GM12878 (cell line): ENCODE measurements around the gene RCVRN. TPM values are rescaled to one million over a fixed set of nuclear protein-coding genes. Genes with fewer than 3 reads are reported as not detected.

Experiments used
- ATAC-seq: fragments of 200-7000 bp; cut with Tn5 transposase; 3 replicates; pipeline ENCODE4 v1.9.1; 2020; ENCODE audit warnings: mild to moderate bottlenecking, moderate library complexity
- BruUV-seq: library from RNA; stranded (reverse); fragments of 400-500 nt; replicated peaks from 2 replicates; lab custom pipeline; 2021; lab: Mats Ljungman, UMichigan
- CTCF ChIA-PET: fragments of 300-600 bp; sonication (Branson Sonifier 250); formaldehyde crosslinking; extraction: SDS; loops from one replicate; lab custom pipeline; 2021; ENCODE audit warnings: inconsistent platforms; lab: Yijun Ruan, JAX
- POLR2A ChIA-PET: fragments of 350-600 bp; formaldehyde crosslinking; extraction: SDS; loops from one replicate; lab custom pipeline; 2021; ENCODE audit warnings: inconsistent platforms; lab: Charles Lee
- RAD21 ChIA-PET: fragments of 300-600 bp; sonication (Branson Sonifier 250); formaldehyde crosslinking; loops from one replicate; lab custom pipeline; 2023; ENCODE audit warnings: antibody characterized with exemption; ENCODE audit not compliant: unreplicated experiment; lab: Charles Lee
- SMC1A ChIA-PET: fragments of 300-600 bp; sonication (Branson Sonifier 250); formaldehyde crosslinking; loops from one replicate; lab custom pipeline; 2023; ENCODE audit not compliant: unreplicated experiment, uncharacterized antibody; lab: Charles Lee
- DNase-seq: peaks from one replicate; pipeline ENCODE4 v3.0.0-alpha.2; 2011; ENCODE audit warnings: low read depth, low spot score
- FAIRE-seq: peaks from 3 replicates; lab custom pipeline; 2011; peaks lifted over from hg19 to GRCh38; lab: Jason Lieb, UNC
- H2AFZ ChIP-seq: 2 replicates; pipeline ENCODE4 v1.6.0; 2011; ENCODE audit warnings: low read depth, low read length, control low read depth; ENCODE audit not compliant: control insufficient read depth
- H3K27ac ChIP-seq: 2 replicates; pipeline ENCODE4 v1.5.1; 2011; ENCODE audit warnings: control low read depth; ENCODE audit not compliant: control insufficient read depth, insufficient read depth
- H3K27me3 ChIP-seq, 2 experiments: replicated peaks in 1 of 2; 2 replicates each; pipeline versions ENCODE4 v1.6.0 to v1.6.1; 2011; ENCODE audit warnings: low read length in 1 of 2; ENCODE audit not compliant: control insufficient read depth in 2 of 2, insufficient read depth in 2 of 2
- H3K36me3 ChIP-seq, 2 experiments: 2 replicates each; pipeline ENCODE4 v1.5.1; 2011; ENCODE audit warnings: low read length in 1 of 2; ENCODE audit not compliant: control insufficient read depth in 2 of 2, insufficient read depth in 2 of 2
- H3K4me1 ChIP-seq: 2 replicates; pipeline ENCODE4 v1.6.1; 2011; ENCODE audit warnings: mild to moderate bottlenecking, low read length, moderate library complexity, mixed read lengths; ENCODE audit not compliant: control insufficient read depth, insufficient read depth
- H3K4me2 ChIP-seq: 2 replicates; pipeline ENCODE4 v1.6.0; 2011; ENCODE audit warnings: control low read depth; ENCODE audit not compliant: control insufficient read depth, insufficient read depth
- H3K4me3 ChIP-seq: fragments of 200-600 bp; sonication (generic); 2 replicates; pipeline ENCODE4 v1.5.1; 2016
- H3K79me2 ChIP-seq: 2 replicates; pipeline ENCODE4 v1.6.0; 2011; ENCODE audit warnings: low read length; ENCODE audit not compliant: control insufficient read depth, insufficient read depth
- H3K9ac ChIP-seq: 2 replicates; pipeline ENCODE4 v1.8.0; 2011; ENCODE audit warnings: low read length, control low read depth, mixed read lengths; ENCODE audit not compliant: control insufficient read depth, insufficient read depth
- H3K9me3 ChIP-seq: replicated peaks from 3 replicates; pipeline ENCODE4 v1.5.1; 2011; ENCODE audit warnings: mild to moderate bottlenecking, low read length; ENCODE audit not compliant: control insufficient read depth, insufficient read depth
- H4K20me1 ChIP-seq: 2 replicates; pipeline ENCODE4 v1.6.0; 2011; ENCODE audit not compliant: control insufficient read depth, insufficient read depth
- CHD4 ChIP-seq: fragments of 200-600 bp; sonication (generic); IDR thresholded peaks from 2 replicates; pipeline ENCODE4 v1.6.1; 2016; ENCODE audit warnings: mild to moderate bottlenecking
- FOS ChIP-seq: IDR thresholded peaks from 3 replicates; pipeline ENCODE4 v1.6.1; 2011; ENCODE audit warnings: borderline replicate concordance; ENCODE audit not compliant: insufficient read length; ENCODE audit errors: extremely low read depth
- HDAC2 ChIP-seq: fragments of 200-600 bp; sonication (generic); IDR thresholded peaks from 2 replicates; pipeline ENCODE4 v1.6.1; 2017
- PAX8 ChIP-seq: fragments of 450-650 bp; IDR thresholded peaks from 2 replicates; pipeline ENCODE4 v1.6.1; 2017; ENCODE audit warnings: mild to moderate bottlenecking, moderate library complexity
- YBX1 ChIP-seq: fragments of 450-650 bp; IDR thresholded peaks from 2 replicates; pipeline ENCODE4 v1.6.1; 2016; ENCODE audit warnings: antibody characterized with exemption
- YY1 ChIP-seq: IDR thresholded peaks from 2 replicates; pipeline ENCODE4 v1.6.1; 2011; ENCODE audit warnings: low read depth, mild to moderate bottlenecking, low read length
- ZNF24 ChIP-seq: fragments of 450-650 bp; IDR thresholded peaks from 2 replicates; pipeline ENCODE4 v1.6.1; 2017; ENCODE audit warnings: antibody characterized with exemption, mild to moderate bottlenecking
- ZSCAN29 ChIP-seq: fragments of 450-650 bp; IDR thresholded peaks from 2 replicates; pipeline ENCODE4 v1.6.1; 2017; ENCODE audit warnings: mild to moderate bottlenecking, moderate library complexity
- WGBS: methylation state at CpG from one replicate; pipeline ENCODE4 v1.1.6; 2016; ENCODE audit warnings: low lambda C conversion rate; ENCODE audit not compliant: insufficient replicate concordance, insufficient coverage; ENCODE audit errors: missing lambda C conversion rate; 5-methylcytosine and 5-hydroxymethylcytosine counted together
- in situ Hi-C: fragments of 300-500 bp; cut with MboI; formaldehyde crosslinking; loops from 9 replicates; pipeline ENCODE4 v1.14.3; 2018; ENCODE audit warnings: mixed read lengths
- intact Hi-C: fragments of 100-400 bp; cut with micrococcal nuclease; formaldehyde crosslinking; loops from one replicate; pipeline ENCODE4 v1.14.2; 2022; ENCODE audit not compliant: unreplicated experiment
- polyA plus RNA-seq, 11 experiments: library from polyadenylated mRNA; depleted of rRNA in 4 of 11; unstranded in 6 of 11; stranded (reverse) in 5 of 11; fragments of >200 nt; fragmentation: Nextera tagmentation in 4 of 11; fragmentation: Illumina TruSeq in 1 of 11; extraction: Ambion mirVana in 4 of 11; extraction: Trizol in 1 of 11; gene quantifications; 1 replicate in 1 of 11; 2 replicates in 10 of 11; pipeline versions ENCODE4 v1.2.1 to v1.2.3, GENCODE V29; 2011 to 2016; ENCODE audit warnings: inconsistent platforms in 2 of 11, missing spikeins in 2 of 11, low read depth in 1 of 11
- total RNA-seq, 4 experiments: library from RNA; depleted of rRNA in 3 of 4; stranded (reverse); fragments of >200 nt in 3 of 4; fragmentation: Illumina TruSeq in 1 of 4; extraction: Trizol in 1 of 4; gene quantifications; 2 replicates each; pipeline versions ENCODE4 v1.2.1 to v1.2.3, GENCODE V29; 2013 to 2021
- TF ChIP-seq, protein P1 (sequence below): IDR thresholded peaks from 2 replicates; pipeline ENCODE4 v1.6.1; 2012; ENCODE audit warnings: low read depth, low read length, improper control_type of control experiment
- TF ChIP-seq, protein P2 (sequence below): IDR thresholded peaks from 2 replicates; pipeline ENCODE4 v1.6.1; 2011; ENCODE audit warnings: low read depth, mild to moderate bottlenecking, low read length, moderate library complexity, borderline replicate concordance; ENCODE audit errors: extremely low read depth
- TF ChIP-seq, protein P3 (sequence below): fragments of 450-650 bp; IDR thresholded peaks from 2 replicates; pipeline ENCODE4 v1.6.1; 2016; ENCODE audit warnings: mild to moderate bottlenecking
- TF ChIP-seq, protein P4 (sequence below): fragments of 450-650 bp; formaldehyde crosslinking; IDR thresholded peaks from 2 replicates; pipeline ENCODE4 v1.5.0; 2022; ENCODE audit warnings: mild to moderate bottlenecking, missing genetic modification characterization
- TF ChIP-seq, protein P5 (sequence below): fragments of 450-650 bp; conservative IDR thresholded peaks from 2 replicates; pipeline ENCODE4 v1.6.1; 2017; ENCODE audit warnings: mild to moderate bottlenecking, moderate library complexity

RCVRN gene
- total and polyA plus RNA-seq, 10 of the 15 experiments (the other 5 are each of a cell fraction or from before 2014, with no cell fraction given) = 0.07 to 0.23 (median 0.14) TPM; not detected in 6

DNA sequence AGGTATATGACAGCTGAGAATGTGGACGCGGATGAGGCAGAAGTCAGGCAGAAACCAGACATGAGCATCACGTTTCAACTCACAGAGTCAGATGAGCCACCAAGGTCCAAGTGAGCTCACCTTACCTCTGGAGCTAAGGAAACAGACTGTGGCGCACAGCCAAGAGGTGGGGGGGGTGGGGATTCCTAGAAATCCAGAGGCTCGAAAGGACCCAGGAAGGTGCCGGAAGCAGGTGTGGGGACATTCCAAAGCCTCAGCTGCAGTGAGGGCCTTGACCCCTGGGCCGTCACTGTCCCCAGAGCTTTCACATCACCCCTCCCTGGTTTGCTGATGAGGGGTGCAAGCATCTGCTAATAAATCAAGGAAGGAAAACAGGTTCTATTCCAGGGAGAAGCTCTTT lies 29.3 kb upstream of the RCVRN start:
- no peak overlapping the region for H3K4me2 ChIP-seq
- 73% methylated on average over 7 of the region's 7 CpGs for WGBS
- peaks cover 1% of the 10 kb centered on the region; the same call in 1 of the 3 replicates for H3K9me3 ChIP-seq
- no peak overlapping the region for H3K4me3 ChIP-seq
- DNase-seq = no peak
- H4K20me1 ChIP-seq = no peaks in the 10 kb centered on the region
- POLR2A ChIA-PET = no interaction called here
- no peak for FAIRE-seq
- BruUV-seq = no TSS peak
- in situ Hi-C loops (no loop called here), intact Hi-C loops (no loop called here)
- SMC1A ChIA-PET = interaction anchor here (0.6 to 0.8 kb wide), 2 partner anchors 292 to 696 kb away, joined by 3 read pairs; no protein-coding TSS in a partner anchor
- no peaks in the 10 kb centered on the region for H3K36me3 ChIP-seq
- H3K27ac ChIP-seq = no peak overlapping the region
- H3K79me2 ChIP-seq = no peaks in the 10 kb centered on the region
- no peak for ATAC-seq
- no peak for TF ChIP-seq CHD4
- TF ChIP-seq FOS = no peak
- TF ChIP-seq ZSCAN29 = no peak
- TF ChIP-seq YBX1 = no peak
- TF ChIP-seq, protein P1, sequence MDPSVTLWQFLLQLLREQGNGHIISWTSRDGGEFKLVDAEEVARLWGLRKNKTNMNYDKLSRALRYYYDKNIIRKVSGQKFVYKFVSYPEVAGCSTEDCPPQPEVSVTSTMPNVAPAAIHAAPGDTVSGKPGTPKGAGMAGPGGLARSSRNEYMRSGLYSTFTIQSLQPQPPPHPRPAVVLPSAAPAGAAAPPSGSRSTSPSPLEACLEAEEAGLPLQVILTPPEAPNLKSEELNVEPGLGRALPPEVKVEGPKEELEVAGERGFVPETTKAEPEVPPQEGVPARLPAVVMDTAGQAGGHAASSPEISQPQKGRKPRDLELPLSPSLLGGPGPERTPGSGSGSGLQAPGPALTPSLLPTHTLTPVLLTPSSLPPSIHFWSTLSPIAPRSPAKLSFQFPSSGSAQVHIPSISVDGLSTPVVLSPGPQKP = no peak
- TF ChIP-seq, protein P2, sequence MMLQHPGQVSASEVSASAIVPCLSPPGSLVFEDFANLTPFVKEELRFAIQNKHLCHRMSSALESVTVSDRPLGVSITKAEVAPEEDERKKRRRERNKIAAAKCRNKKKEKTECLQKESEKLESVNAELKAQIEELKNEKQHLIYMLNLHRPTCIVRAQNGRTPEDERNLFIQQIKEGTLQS = no peak
- TF ChIP-seq HDAC2 = no peak
- TF ChIP-seq, protein P3, sequence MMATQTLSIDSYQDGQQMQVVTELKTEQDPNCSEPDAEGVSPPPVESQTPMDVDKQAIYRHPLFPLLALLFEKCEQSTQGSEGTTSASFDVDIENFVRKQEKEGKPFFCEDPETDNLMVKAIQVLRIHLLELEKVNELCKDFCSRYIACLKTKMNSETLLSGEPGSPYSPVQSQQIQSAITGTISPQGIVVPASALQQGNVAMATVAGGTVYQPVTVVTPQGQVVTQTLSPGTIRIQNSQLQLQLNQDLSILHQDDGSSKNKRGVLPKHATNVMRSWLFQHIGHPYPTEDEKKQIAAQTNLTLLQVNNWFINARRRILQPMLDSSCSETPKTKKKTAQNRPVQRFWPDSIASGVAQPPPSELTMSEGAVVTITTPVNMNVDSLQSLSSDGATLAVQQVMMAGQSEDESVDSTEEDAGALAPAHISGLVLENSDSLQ = no peak
- TF ChIP-seq ZNF24 = no peak
- TF ChIP-seq YY1 = no peak
- TF ChIP-seq, protein P4, sequence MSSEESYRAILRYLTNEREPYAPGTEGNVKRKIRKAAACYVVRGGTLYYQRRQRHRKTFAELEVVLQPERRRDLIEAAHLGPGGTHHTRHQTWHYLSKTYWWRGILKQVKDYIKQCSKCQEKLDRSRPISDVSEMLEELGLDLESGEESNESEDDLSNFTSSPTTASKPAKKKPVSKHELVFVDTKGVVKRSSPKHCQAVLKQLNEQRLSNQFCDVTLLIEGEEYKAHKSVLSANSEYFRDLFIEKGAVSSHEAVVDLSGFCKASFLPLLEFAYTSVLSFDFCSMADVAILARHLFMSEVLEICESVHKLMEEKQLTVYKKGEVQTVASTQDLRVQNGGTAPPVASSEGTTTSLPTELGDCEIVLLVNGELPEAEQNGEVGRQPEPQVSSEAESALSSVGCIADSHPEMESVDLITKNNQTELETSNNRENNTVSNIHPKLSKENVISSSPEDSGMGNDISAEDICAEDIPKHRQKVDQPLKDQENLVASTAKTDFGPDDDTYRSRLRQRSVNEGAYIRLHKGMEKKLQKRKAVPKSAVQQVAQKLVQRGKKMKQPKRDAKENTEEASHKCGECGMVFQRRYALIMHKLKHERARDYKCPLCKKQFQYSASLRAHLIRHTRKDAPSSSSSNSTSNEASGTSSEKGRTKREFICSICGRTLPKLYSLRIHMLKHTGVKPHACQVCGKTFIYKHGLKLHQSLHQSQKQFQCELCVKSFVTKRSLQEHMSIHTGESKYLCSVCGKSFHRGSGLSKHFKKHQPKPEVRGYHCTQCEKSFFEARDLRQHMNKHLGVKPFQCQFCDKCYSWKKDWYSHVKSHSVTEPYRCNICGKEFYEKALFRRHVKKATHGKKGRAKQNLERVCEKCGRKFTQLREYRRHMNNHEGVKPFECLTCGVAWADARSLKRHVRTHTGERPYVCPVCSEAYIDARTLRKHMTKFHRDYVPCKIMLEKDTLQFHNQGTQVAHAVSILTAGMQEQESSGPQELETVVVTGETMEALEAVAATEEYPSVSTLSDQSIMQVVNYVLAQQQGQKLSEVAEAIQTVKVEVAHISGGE (CRISPR knock-in tag) = no peak
- TF ChIP-seq, protein P5, sequence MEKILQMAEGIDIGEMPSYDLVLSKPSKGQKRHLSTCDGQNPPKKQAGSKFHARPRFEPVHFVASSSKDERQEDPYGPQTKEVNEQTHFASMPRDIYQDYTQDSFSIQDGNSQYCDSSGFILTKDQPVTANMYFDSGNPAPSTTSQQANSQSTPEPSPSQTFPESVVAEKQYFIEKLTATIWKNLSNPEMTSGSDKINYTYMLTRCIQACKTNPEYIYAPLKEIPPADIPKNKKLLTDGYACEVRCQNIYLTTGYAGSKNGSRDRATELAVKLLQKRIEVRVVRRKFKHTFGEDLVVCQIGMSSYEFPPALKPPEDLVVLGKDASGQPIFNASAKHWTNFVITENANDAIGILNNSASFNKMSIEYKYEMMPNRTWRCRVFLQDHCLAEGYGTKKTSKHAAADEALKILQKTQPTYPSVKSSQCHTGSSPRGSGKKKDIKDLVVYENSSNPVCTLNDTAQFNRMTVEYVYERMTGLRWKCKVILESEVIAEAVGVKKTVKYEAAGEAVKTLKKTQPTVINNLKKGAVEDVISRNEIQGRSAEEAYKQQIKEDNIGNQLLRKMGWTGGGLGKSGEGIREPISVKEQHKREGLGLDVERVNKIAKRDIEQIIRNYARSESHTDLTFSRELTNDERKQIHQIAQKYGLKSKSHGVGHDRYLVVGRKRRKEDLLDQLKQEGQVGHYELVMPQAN = no peak
- no peak for TF ChIP-seq PAX8
- TF ChIP-seq, all 136 proteins: peak for 0
- H3K27me3 ChIP-seq = no peaks in the 10 kb centered on the region; a peak in 1 of 4 replicates
- H3K9ac ChIP-seq = no peak overlapping the region
- H3K4me1 ChIP-seq = no peaks in the 10 kb centered on the region
- RAD21 ChIA-PET = interaction anchor here (0.7 kb wide), 1 partner anchor 1735 kb away, joined by 4 read pairs; no protein-coding TSS in a partner anchor
- CTCF ChIA-PET = interaction anchor here (0.8 to 3.6 kb wide), 2 partner anchors 10 to 318 kb away, joined by 3 to 15 read pairs; no protein-coding TSS in a partner anchor
- H2AFZ ChIP-seq = no peak overlapping the region
